HG02642 (cell line): ENCODE results near the gene LYRM9.
"Not testable (repeated sequence)": the region's sequence is repeated elsewhere in the genome, so short reads cannot be mapped to it uniquely, and the experiment has no call there.

Experiments used
- ATAC-seq: cut with Tn5 transposase; IDR thresholded peaks from one replicate; pipeline ENCODE4 v1.9.1; 2021; ENCODE audit warnings: mild to moderate bottlenecking; ENCODE audit not compliant: unreplicated experiment, poor library complexity

The LYRM9 gene

GRCh38 chr17:27846042-27846655 lies 47.0 kb downstream of the LYRM9 start:
- ATAC-seq = no peak

- no peak for ATAC-seq
Observed at GRCh38 chr17:27845264-27846041, 47.7 kb downstream of the LYRM9 start.

GRCh38 chr17:27840688-27841087 lies 52.5 kb downstream of the LYRM9 start:
- no peak for ATAC-seq

- not testable (repeated sequence) for ATAC-seq
Observed at GRCh38 chr17:27840406-27840678, 52.8 kb downstream of the LYRM9 start.

GRCh38 chr17:27839571-27840405 lies 53.4 kb downstream of the LYRM9 start:
- ATAC-seq = not testable (repeated sequence)

GRCh38 chr17:27838607-27839006 lies 54.6 kb downstream of the LYRM9 start:
- not testable (repeated sequence) for ATAC-seq

- ATAC-seq = not testable (repeated sequence)
Observed at GRCh38 chr17:27837769-27838168, 55.4 kb downstream of the LYRM9 start.

- no peak for ATAC-seq
Observed at GRCh38 chr17:27836651-27837050, 56.5 kb downstream of the LYRM9 start.

- no peak for ATAC-seq
Observed at GRCh38 chr17:27834571-27834970, 58.6 kb downstream of the LYRM9 start.

- ATAC-seq = no peak
Observed at GRCh38 chr17:27832831-27833230, 60.3 kb downstream of the LYRM9 start.

- ATAC-seq = not testable (repeated sequence)
Observed at GRCh38 chr17:27829888-27830287, 63.3 kb downstream of the LYRM9 start.

GRCh38 chr17:27829143-27829711 lies 63.9 kb downstream of the LYRM9 start:
- ATAC-seq = not testable (repeated sequence)
